DMS153 treated with DMSO at 0.1 percent for 48 hours (cell line): ENCODE results near the gene HIVEP1.

Source experiments
- DNase-seq: peaks from one replicate; lab custom pipeline; 2025; ENCODE audit not compliant: unreplicated experiment; lab: John Stamatoyannopoulos, UW

HIVEP1 gene

GRCh38 chr6:12047792-12048432 is 35.8 kb downstream of the HIVEP1 start:
- no peak for DNase-seq

GRCh38 chr6:12048609-12049008 is 36.5 kb downstream of the HIVEP1 start:
- no peak for DNase-seq

GRCh38 chr6:12049165-12049564 is 37.1 kb downstream of the HIVEP1 start:
- no peak for DNase-seq

- DNase-seq = no peak
These were observed 39.8 kb downstream of the HIVEP1 start for GRCh38 chr6:12051861-12052368.

GRCh38 chr6:12058172-12058961 is 46.3 kb downstream of the HIVEP1 start:
- no peak for DNase-seq

DNA sequence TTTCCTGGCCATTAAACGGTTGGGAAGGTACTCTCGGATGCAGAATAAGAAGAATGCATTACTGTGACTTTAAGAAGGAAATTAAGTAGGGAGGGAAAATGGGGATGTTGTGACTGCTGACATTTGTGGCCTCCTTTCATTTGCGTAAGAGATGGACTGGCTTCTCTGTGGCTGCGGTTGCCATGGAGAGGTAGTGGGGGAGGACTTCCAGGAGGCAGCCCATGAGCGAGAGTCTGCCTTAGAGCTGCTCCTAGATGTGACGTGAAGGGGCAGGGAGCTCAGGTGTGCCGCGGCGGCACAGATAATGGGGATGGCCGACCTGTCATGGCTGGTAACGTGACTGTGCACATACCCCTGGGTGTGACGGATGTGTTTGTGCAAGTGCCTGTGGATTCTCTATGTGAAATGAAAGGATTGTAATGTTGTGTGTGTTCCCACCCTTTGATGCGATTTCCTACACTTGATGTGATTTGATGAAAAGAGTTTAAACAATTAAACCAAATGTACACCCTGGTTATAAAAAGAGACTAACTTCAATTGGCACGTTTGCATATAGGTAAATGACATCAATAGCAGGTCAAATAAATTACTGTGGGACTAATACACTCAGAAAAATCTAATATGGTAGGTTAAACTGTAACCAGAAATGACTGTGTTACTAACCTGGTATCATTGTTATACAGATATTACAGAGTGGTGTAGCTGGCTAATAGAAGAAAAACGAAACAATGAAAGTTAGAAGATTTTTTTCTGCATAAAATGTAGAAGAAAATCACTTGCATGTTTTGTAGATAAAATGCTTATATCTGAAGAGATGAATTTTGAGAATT is 48.9 kb downstream of the HIVEP1 start:
- peak; percentile 1 for DNase-seq

GRCh38 chr6:12062605-12063004 is 50.5 kb downstream of the HIVEP1 start:
- no peak for DNase-seq

GRCh38 chr6:12064131-12064530 is 52.0 kb downstream of the HIVEP1 start:
- DNase-seq = no peak

GRCh38 chr6:12064538-12065071 is 52.5 kb downstream of the HIVEP1 start:
- no peak for DNase-seq

DNA sequence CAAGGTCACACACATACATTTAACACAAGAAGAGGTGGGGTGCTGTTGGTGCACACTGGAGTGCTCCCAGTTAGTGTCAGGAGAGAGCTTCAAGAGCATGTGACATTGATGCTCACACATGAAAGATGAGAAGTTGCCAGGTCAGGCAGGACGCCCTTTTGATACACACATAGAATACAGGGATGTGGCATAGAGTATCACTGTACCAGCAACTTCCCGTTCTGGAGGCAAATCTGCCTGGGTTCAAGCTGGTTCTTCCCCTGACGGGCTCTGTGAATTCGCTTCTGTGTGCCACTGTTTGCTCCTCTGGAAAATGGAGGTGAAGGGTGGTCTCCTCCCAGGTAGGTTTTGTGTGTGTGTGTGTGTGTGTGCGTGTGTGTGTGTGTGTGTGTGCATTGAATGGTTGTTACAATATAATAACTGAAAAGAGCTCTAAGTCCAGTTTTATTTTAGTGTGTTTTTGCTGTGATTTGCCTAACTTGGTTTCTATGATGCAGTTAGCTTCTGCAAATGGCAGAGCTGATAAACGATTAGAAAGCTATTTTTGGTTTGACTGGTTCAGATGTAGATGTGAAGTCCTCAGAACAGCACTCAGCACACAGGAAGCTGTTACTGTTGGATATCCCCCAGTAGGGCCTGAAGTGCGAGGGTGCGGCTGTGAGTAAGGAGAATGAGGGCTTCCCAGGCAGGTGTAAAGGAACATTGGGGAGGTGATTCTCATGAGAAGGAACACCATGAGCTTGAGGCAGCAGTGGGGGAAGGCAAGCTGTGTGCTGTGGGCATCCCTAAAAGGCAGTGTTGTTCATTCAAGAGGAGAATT is 53.4 kb downstream of the HIVEP1 start:
- DNase-seq = no peak

DNA sequence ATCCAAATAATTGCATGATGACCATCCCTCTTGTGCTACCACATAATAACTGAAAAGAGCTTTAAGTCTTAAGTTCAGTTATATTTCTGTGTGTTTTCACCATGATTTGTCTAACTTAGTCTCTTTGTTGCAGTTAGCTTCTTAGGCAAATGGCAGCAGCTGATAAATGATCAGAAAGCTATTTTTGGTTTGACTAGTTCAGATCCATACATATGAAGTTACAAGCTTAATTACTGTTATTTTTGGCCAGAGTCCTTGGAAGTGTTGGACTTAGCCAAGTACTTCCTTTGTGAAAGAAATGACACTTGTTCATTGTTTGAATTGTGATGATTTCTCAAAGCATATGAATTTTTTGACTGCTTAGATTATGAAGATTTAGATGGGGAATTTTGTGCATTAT is 54.2 kb downstream of the HIVEP1 start:
- no peak for DNase-seq

DNA sequence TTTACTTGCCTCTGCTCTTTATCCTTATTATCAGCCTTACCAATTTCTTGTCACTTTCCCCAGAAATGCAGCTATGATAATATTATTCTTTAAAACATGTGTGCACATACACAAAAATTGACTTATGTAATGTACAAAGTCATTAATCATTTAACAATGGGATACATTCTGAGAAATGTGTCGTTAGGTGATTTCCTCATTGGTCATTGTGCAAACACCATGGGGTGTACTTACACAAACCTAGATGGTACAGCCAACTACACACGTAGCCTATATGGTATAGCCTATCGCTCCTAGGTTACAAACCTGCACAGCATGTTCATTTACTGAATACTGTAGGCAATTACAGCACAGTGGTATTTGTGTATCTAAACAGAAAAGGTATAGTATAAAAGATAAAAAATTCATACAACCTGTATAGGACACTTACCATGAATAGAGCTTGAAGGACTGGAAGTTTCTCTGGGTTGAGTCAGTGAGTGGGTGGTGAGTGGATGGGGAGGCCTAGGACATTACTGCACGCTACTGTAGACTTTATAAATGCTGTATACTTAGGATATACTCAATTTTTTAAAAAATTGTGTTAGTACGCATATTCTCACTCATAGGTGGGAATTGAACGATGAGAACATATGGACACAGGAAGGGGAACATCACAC is 56.9 kb downstream of the HIVEP1 start:
- no peak for DNase-seq

DNA sequence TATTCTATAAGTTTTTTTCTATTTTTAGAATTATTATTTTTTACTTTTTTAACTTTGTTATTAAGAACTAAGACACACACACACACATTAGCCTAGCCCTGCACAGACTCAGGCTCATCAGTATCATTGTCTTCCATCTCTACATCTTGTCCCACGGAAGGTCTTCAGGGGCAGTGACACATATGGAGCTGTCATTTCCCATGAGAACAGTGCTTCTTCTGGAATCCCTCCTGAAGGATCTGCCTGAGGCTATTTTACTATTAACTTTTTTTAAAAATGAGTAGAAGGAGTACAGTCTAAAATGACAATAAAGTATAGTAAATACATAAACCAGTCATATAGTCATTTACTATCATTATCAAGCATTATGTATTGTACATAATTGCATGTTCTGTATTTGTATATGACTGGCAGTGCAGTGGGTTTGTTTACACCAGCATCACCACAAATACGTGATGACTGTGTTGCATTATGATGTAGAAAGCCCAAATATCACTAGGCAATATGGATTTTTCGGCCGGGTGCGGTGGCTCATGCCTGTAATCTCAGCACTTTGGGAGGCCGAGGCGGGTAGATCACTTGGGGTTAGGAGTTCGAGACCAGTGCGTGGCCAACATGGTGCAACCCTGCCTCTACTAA is 57.9 kb downstream of the HIVEP1 start:
- no peak for DNase-seq

- no peak for DNase-seq
These were observed 59.0 kb downstream of the HIVEP1 start for GRCh38 chr6:12071064-12071615.

- DNase-seq = no peak
These were observed 63.0 kb downstream of the HIVEP1 start for GRCh38 chr6:12075067-12075563.

GRCh38 chr6:12077021-12077710 is 65.1 kb downstream of the HIVEP1 start:
- no peak for DNase-seq

GRCh38 chr6:12078014-12078413 is 65.9 kb downstream of the HIVEP1 start:
- no peak for DNase-seq

GRCh38 chr6:12081771-12082170 is 69.7 kb downstream of the HIVEP1 start:
- no peak for DNase-seq
